Activated gamma-delta T cell treated with Interleukin-2 at 50 U/mL for 16 hours (primary cell): Measurements from ENCODE around the gene DNMT3A.
A peak's percentile ranks its signal among the peaks of the same experiment; 100 is the strongest.

ENCODE experiments used
- DNase-seq: peaks from one replicate; pipeline ENCODE4 v3.0.0-alpha.2; 2020

The DNMT3A gene

GRCh38 chr2:25342372-25343186 is 854 bp upstream of the DNMT3A start:
- DNase-seq = peak; percentile 77

GRCh38 chr2:25341011-25341727 is 556 bp downstream of the DNMT3A start:
- DNase-seq = peak; percentile 16

DNA sequence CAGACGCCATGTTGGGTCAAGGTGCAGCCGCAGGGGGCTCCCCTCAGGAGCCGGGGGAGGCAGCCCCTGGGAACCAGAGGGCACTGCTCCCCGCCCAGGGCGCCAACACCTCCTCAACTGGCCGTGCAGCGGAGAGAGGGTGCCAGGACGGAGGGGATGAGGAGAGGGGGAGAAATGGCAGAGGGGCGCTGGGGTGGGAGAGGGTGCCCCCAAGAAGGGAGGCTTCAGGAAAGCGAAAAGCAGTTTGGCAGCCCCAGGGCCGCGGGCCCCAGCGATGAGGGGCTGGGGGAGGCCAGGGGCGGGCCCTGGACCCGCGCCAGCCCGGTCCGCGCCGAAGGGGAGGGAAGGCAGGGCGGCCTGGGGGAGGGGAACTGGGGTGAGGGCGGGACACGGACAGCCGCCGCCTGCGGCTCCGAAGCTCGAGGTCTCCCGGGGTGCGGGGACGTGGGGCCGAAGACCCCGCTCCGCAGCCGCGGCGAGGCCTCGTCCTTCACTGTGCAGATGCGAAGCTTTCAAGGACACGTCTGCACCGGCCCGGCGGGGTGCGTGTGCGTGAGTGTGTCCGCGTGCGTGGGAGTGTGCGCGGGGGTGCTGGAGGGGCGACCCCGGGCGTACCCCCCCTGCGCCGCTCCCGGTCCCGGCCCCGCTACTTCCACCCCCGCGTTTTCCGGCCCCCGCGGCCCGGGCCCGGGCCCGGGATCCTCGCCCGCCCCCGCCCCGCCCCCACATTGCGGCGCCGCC is 1.4 kb downstream of the DNMT3A start:
- DNase-seq = peak; percentile 19

- DNase-seq = no peak
These were observed 1.9 kb downstream of the DNMT3A start for GRCh38 chr2:25339791-25340180.

DNA sequence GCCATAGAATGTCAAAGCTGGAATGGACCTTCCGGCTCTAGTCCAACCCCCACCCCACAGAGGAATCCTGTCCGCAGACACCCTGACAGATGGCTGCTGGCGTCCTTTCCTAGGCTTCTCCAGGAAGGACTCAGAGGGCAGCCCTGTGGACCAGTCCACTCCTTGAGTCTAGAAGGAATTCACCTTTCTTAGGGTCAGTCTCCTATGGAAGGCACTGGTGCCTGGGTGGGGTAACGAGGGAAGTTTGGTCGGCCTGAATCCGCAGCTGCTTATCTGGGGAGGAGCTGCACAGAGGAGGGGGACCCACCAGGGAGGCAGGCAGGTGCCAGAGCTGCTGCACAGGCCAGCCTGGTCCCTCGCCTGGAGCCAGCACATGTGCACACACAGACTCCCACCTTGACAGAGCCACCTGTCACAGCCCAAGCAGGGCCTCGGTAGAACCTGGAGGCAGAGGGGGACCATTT is 2.5 kb downstream of the DNMT3A start:
- no peak for DNase-seq

DNA sequence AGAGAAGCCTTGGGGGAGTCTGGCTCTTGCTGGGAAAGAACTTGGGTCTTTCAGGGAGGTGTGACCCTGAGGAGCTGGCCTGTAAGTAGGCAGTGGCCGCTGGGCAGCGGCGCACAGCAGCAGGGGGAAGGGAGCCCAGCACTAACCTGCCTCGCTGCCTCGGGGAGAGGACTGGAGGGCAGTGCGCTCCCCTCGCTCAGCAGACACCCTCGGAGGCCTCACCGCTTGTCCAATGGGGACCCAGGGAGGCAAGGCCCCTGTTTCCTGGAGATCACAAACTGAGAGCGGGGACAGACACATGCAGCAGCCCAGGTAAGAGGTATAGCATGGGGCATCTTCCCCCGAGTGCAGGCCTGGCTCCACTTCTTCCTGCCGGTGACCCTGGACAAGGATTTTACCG is 3.3 kb downstream of the DNMT3A start:
- DNase-seq = no peak

DNA sequence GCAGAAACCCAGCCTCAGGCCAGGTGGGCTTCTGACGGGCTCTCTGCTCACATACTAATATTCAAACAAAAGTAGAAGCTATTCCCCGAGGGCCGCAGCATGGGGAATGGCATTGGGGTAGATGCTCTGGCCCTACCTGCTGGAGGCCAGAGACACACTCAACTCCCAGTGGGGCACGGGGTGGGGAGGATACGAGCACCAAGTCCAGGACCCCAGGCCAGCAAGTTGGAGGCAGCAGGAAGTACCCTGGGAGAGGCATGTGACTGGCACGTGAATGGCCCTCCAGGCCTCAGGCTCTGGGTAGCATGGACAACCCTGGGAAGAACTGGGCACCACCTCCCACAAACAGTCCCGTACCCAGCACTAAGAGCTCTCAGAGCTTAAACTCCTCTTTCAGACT is 3.8 kb downstream of the DNMT3A start:
- DNase-seq = no peak

DNA sequence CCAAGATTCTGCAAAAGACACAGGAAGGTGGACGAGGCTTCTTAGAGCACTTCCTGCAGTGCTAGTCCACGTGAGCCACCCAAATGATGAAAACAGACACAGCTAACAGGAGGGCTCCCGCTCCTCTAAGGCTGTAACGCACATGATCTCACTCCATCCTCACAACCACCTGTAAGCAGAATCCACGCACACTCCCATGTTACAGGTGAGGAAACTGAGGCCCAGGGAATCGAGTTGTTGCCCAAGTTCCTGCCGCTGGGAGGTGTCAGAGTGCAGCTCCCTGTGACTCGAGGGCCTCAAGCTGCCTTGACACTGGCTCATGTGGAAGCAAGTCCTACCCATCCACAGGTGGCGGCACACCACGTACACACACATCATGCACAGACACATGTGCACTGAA is 4.4 kb downstream of the DNMT3A start:
- DNase-seq = no peak

DNA sequence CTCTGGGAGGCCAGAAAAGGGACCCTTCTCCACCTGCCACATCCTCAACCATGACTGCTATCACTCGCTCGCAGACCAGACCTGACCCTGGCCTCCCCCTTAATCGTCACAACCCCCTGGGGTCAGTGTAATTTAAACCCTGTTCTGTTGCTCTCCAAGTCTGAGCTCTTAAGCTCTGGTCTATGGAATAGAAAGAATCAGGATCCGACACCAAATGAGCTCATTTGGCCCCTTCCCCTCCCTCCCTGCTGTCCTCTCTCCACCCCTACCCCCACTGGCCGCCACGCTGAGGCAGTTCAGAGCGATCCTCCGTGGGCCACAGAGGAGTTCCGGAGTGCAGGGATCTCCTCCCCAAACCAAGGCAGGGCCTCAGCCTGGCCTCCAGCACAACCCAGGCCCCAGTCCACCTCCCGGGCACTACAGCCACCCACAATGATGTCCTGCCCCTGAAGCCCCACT is 5.3 kb downstream of the DNMT3A start:
- no peak for DNase-seq

DNA sequence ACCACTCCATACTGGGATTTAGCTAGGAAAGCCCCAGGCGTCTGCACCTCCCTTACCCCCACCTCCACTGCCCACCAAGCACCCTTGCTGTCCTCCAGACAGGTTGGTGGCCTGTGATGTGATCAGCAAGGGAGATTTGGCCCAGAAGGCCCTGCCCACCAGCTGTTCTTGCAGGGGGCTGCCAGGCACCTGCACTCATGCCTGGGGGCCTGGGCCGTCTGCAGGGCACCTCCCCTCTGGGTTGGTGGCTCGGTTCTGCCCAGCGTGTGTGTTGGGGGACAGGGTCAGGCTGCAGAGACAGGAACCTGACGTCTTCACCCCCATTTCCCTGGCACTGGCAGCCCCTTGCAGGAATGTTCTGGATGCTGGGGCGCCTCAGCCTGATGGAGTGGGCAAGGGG is 5.8 kb downstream of the DNMT3A start:
- no peak for DNase-seq

- DNase-seq = no peak
These were observed 6.5 kb downstream of the DNMT3A start for GRCh38 chr2:25335204-25335603.

- DNase-seq = no peak
These were observed 7.2 kb downstream of the DNMT3A start for GRCh38 chr2:25334482-25334881.

GRCh38 chr2:25333981-25334380 is 7.7 kb downstream of the DNMT3A start:
- no peak for DNase-seq

GRCh38 chr2:25332571-25332970 is 9.2 kb downstream of the DNMT3A start:
- no peak for DNase-seq

DNA sequence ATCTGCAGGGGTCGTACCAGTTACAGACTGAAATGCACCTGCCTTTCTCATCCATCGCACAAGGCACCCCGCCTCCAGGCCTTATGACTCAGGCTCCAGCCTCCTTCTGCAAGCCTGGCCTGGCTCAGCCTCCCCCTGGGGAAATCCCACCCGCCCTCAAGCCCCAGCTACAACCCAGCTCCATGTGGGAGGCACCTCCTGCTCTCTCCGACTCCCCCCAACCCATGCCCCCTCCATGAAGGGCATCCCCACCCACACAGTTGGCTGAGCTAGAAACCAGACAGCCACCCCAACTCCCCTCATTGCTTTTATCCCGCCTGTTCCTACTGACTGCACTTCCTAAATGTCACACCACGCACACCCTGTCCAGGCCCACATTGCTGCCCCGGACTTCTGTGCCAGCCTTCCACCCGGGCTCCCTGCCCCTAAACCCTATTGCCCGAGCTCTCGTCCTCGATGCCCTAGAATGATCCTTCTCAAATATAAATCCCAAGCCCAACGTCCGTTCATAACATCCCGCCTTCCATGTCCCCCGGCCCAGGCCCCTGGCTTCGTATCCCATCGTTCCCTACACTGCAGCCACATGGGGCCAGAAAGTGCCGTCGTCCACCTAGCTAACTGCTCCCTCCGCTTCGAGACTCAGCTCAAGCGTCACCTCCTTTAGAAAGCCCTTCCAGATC is 9.9 kb downstream of the DNMT3A start:
- DNase-seq = no peak

DNA sequence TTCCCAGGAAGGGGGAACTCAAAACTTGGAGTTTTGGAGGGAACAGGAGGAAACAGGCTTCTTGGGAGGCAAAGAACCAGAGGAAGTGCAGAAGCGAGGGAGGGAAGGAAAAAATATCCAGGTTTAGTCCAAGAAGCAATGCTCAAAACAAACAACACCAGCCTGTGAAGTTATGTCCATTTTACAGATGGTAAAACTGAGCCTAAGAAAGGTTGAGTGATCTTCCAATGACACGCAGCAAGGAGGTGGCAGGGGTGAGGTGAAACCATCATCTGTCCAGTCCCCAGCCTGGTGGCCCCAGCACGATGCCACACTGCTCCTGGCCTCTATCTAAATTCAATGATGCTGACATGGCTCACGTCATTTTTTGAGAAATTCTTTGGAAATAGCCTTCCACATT is 10.8 kb downstream of the DNMT3A start:
- no peak for DNase-seq

DNA sequence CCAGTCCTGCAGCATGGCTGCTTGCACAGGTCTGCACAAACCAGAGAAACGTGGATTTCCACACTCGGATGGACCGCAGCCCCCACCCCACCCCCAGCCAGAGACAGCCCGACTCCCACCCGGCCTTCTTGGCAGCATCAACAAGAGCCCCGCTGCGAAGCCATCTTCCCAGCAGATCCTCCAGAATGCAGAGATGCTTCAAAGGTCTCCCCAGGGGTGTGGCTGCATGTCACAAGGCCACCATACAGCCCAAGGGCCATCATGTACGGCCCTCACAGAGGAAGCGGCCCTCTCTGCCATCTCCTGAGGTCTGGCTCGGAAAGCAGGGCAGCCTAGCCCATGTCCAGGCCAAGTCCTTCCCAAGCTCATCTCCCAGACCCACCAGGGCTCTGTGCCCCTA is 11.5 kb downstream of the DNMT3A start:
- no peak for DNase-seq

DNA sequence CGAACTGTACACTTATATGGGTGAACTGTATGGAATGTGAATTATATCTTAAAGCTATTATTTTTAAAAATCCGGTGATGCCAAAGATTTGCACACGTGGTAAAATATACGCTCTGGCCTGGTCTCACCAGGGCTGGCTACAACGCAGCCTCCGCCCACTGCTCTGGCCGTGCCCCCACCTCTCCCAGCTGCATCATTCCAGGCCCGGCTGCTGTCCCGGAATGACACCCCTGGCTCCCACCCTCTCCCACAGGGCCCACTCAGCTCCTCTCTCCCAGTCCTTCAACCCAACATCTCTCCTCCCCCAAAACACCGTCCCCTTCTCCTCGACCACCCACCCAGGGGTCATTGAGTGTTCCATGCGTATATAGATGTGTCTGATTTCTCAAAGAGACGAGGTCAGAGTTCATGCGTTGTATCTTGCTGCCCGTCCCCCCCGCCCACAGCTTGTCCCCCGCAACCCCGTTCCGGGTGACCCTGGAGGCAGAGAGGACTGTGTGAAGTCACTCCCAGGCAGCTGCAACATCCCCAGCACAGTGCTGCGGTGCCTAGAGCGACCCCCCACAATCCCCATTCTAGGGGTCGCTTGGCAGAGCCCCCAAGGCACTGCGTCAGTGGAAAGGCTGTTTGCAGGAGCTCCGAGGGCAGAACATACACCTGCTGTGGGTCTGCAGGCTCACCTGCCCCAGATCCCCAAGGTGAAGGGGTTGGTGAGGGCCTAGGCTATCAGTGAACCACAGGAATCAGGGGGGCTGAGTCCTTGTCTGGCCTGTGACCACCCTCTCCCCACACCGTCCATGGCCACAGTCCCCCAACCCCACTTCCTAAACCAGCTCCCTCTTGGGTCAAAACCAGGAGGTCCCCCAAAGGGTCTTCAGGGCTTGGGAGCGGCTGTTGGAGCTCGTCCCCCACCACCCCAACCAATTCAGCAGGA is 13.3 kb downstream of the DNMT3A start:
- no peak for DNase-seq

- no peak for DNase-seq
These were observed 15.3 kb downstream of the DNMT3A start for GRCh38 chr2:25326326-25327013.

DNA sequence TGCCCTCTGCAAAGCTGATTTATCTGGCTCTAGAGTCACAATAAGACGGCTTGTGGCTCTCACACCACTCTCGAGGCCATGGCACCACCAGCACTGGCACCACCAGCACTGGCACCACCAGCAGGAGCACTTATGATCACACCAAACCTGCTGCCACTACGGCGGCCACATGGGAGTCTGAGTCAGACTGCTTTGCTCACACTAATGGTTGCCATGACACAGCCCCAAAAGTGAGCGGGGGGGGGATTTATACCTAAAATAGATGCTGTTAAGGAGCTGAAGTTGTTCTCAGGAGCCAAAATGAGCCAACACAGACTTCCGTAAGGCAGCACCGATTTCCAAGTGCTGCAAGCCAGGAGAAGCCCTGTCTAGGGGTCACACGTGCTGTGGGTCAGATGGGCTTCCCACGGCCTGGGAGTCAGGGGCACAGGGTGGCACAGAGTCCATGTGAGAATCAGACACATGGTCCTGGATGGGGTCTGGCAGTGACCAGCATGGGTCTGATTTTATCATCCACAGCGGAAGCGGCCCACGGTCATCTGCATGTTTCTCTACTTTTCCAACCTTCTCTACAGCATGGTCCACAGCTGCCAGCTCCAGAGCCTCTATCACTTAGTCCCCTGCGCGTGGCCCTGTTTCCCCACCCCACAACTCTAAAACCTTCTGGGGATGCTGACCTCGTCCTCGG is 16.7 kb downstream of the DNMT3A start:
- DNase-seq = no peak

DNA sequence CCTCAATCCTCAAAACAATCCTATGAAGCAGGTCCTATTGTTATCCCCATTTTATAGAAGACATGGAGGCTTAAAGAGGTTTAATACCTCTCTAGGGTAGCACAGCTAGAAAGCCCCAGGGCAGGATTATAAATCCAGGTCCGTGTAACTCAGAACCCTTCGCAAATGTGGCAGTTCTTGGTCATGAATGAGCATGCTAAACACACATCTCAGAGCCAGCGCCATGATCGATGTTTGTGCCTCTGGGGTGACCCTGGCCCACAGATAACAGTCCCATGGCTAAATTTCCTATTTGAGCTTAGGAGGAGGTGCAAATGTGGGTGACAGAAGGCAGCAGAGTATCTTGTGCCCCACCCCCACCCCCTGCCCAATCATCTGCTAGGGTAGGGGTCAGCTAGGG is 17.5 kb downstream of the DNMT3A start:
- no peak for DNase-seq
